ENCODE measurements around the gene C3. TPM values are rescaled to one million over a fixed set of nuclear protein-coding genes. Genes with fewer than 3 reads are reported as not detected.
"Not testable (repeated sequence)": the region's sequence is repeated elsewhere in the genome, so short reads cannot be mapped to it uniquely, and the experiment has no call there.

Gene C3
- total RNA-seq, 1 experiment from 2014 or later: 658 TPM

- no peak for DNase-seq
- Mint-ChIP-seq H3K4me1 (ENCODE audit: low read depth, unreplicated experiment) (no peaks in the 10 kb centered on the region), H3K27me3 (ENCODE audit: unreplicated experiment) (no peaks in the 10 kb centered on the region), H3K9me3 (ENCODE audit: low read depth, unreplicated experiment) (no peaks in the 10 kb centered on the region), H3K4me3 (ENCODE audit: low read depth, unreplicated experiment) (no peak overlapping the region), H3K36me3 (ENCODE audit: insufficient read depth, unreplicated experiment) (peaks cover 47% of the 10 kb centered on the region), H3K27ac (ENCODE audit: unreplicated experiment) (no peak overlapping the region)
- intact Hi-C loops (cut with micrococcal nuclease; ENCODE audit: unreplicated experiment): no loop called here
- CTCF ChIA-PET: no interaction called here
- BruUV-seq (replicated peaks): no TSS peak
- no peak for TF ChIP-seq CTCF (IDR thresholded peaks at IDR 0.05; ENCODE audit: unreplicated experiment)
These were observed 44.2 kb downstream of the C3 start for GRCh38 chr19:6676288-6676687.

GRCh38 chr19:6674868-6675305 lies 45.6 kb downstream of the C3 start:
- TF ChIP-seq CTCF (IDR thresholded peaks at IDR 0.05; ENCODE audit: unreplicated experiment): no peak

GRCh38 chr19:6674408-6674807 lies 46.0 kb downstream of the C3 start:
- H3K4me1 Mint-ChIP-seq (ENCODE audit: low read depth, unreplicated experiment); H3K27ac Mint-ChIP-seq (ENCODE audit: unreplicated experiment); CTCF ChIA-PET; intact Hi-C loops (cut with micrococcal nuclease; ENCODE audit: unreplicated experiment); H3K27me3 Mint-ChIP-seq (ENCODE audit: unreplicated experiment); H3K4me3 Mint-ChIP-seq (ENCODE audit: low read depth, unreplicated experiment); H3K9me3 Mint-ChIP-seq (ENCODE audit: low read depth, unreplicated experiment); DNase-seq; BruUV-seq (replicated peaks): not testable (repeated sequence)
- peaks cover 34% of the 10 kb centered on the region for H3K36me3 Mint-ChIP-seq (ENCODE audit: insufficient read depth, unreplicated experiment)

More at GRCh38 chr19:6674868-6675305, 45.6 kb downstream of the C3 start:
- Mint-ChIP-seq H3K4me3 (ENCODE audit: low read depth, unreplicated experiment) (no peak overlapping the region), H3K27me3 (ENCODE audit: unreplicated experiment) (no peaks in the 10 kb centered on the region), H3K9me3 (ENCODE audit: low read depth, unreplicated experiment) (no peaks in the 10 kb centered on the region), H3K36me3 (ENCODE audit: insufficient read depth, unreplicated experiment) (peaks cover 36% of the 10 kb centered on the region), H3K27ac (ENCODE audit: unreplicated experiment) (no peak overlapping the region), H3K4me1 (ENCODE audit: low read depth, unreplicated experiment) (no peaks in the 10 kb centered on the region)
- BruUV-seq (replicated peaks): no TSS peak
- no peak for DNase-seq
- CTCF ChIA-PET: no interaction called here
- intact Hi-C loops (cut with micrococcal nuclease; ENCODE audit: unreplicated experiment): no loop called here

DNA sequence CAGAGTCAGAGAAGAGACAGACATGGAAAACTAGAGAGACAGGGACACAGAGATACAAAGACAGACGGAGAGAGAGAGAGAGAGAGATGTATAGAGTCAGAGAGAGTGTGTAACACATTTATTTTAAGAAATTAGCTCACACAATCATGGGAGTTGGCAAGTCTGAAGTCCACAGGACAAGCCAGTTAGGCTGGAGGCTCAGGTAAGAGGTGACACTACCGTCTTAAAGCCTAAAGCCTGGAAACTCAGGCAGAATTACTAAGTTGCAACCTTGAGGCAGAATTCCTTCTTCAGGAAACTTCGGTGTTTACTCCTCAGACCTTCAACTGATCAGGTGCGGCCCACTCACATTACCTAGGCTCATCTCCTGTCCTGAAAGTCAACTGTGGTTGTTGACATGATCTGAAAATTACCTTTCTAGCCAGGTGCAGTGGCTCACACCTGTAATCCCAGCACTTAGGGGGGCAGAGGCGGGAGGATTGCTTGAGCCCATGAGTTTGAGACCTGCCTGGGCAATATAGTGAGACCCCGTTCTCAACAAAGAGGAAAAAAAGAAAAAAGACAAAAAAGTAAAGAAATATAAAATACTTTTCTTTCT lies 47.7 kb downstream of the C3 start:
- no peak overlapping the region for H3K4me3 Mint-ChIP-seq (ENCODE audit: low read depth, unreplicated experiment)

More for the DNA sequence above, 47.7 kb downstream of the C3 start:
- CTCF ChIA-PET: interaction anchor here (0.6 kb wide), 1 partner anchor 64 kb away, joined by 3 read pairs; no protein-coding TSS in a partner anchor
- BruUV-seq (replicated peaks): no TSS peak
- H3K9me3 Mint-ChIP-seq (ENCODE audit: low read depth, unreplicated experiment): no peaks in the 10 kb centered on the region
- no peak for DNase-seq
- H3K4me1 Mint-ChIP-seq (ENCODE audit: low read depth, unreplicated experiment): no peaks in the 10 kb centered on the region
- H3K27me3 Mint-ChIP-seq (ENCODE audit: unreplicated experiment): no peaks in the 10 kb centered on the region
- intact Hi-C loops (cut with micrococcal nuclease; ENCODE audit: unreplicated experiment): no loop called here
- H3K36me3 Mint-ChIP-seq (ENCODE audit: insufficient read depth, unreplicated experiment): peaks cover 29% of the 10 kb centered on the region
- no peak overlapping the region for H3K27ac Mint-ChIP-seq (ENCODE audit: unreplicated experiment)
- no peak for TF ChIP-seq CTCF (IDR thresholded peaks at IDR 0.05; ENCODE audit: unreplicated experiment)
